Activated T-helper 17 cell treated with anti-CD3 and anti-CD28 coated beads, Interleukin-2, amount 50 U/mL, for 72 hours (primary cell): ENCODE results near the gene CORO2B. TPM values are rescaled to one million over a fixed set of nuclear protein-coding genes. Genes with fewer than 3 reads are reported as not detected.

ENCODE experiments used
- ATAC-seq: fragments of 150-1000 bp; cut with Tn5 transposase; replicated peaks from 2 replicates; pipeline ENCODE4 v1.10.0; 2021; ENCODE audit warnings: mild to moderate bottlenecking, moderate library complexity
- H3K27ac Mint-ChIP-seq: one replicate; pipeline ENCODE4 v1.8.0; 2022; ENCODE audit warnings: mixed read lengths
- H3K27me3 Mint-ChIP-seq: one replicate; pipeline ENCODE4 v1.8.0; 2022; ENCODE audit warnings: mixed read lengths
- H3K36me3 Mint-ChIP-seq: one replicate; pipeline ENCODE4 v1.8.0; 2022; ENCODE audit warnings: low read depth, mild to moderate bottlenecking, mixed read lengths
- H3K4me1 Mint-ChIP-seq: one replicate; pipeline ENCODE4 v1.8.0; 2022; ENCODE audit warnings: mixed read lengths
- H3K4me3 Mint-ChIP-seq: one replicate; pipeline ENCODE4 v1.8.0; 2022; ENCODE audit warnings: mild to moderate bottlenecking, mixed read lengths
- H3K9me3 Mint-ChIP-seq: one replicate; pipeline ENCODE4 v1.8.0; 2022; ENCODE audit warnings: mixed read lengths
- total RNA-seq, 2 donors: library from RNA; stranded (reverse); gene quantifications; one replicate each; pipeline ENCODE4 v1.2.3, GENCODE V29; 2022

The CORO2B gene
- total RNA-seq, 2 donors from 2014 or later: 0.26 TPM; not detected in 1

DNA sequence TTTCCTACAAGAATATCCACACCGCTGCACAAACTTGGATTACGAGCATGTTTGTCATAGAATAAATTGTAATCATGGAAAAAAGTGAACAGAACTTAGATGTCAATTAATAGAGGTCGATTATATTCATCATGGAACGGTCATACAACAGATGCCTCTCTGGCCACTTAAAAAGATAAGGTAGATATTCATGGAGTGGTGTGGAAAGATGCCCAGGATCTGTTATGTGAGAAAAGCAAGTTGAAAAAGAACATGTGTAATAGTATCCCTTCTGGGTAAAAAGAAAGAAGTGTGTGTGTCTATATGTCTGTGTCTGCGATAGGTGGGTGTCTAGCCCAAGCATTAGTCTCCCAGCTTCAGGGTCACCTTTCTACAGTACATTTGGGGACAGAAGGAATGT lies 128.6 kb downstream of the CORO2B start:
- Mint-ChIP-seq H3K4me1 (no peaks in the 10 kb centered on the region), H3K4me3 (no peak overlapping the region), H3K36me3 (no peaks in the 10 kb centered on the region), H3K9me3 (no peaks in the 10 kb centered on the region), H3K27ac (no peak overlapping the region), H3K27me3 (peaks cover 14% of the 10 kb centered on the region)
- ATAC-seq: no peak

DNA sequence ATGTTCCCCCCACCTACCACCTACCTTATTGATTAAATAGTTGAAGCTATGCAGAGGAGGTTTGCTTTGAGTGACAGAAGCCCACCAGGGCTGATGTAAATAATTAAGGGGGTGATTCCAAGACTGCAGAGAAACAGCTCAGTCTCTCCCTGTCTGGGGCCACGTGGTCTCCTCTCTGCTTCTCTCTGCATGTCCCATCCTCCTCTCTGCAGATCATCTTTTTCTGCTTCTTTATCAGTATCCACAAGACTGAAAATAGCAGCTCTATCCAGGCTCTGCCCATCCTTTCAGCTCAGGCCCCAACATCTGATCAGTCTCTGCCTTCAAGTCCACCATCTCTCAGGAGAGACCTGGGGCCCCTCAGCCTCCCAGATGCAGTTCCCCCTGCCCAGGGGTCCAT lies 131.1 kb downstream of the CORO2B start:
- ATAC-seq: no peak
- peaks cover 13% of the 10 kb centered on the region for H3K27me3 Mint-ChIP-seq
- H3K27ac Mint-ChIP-seq: no peak overlapping the region
- H3K4me3 Mint-ChIP-seq: no peak overlapping the region
- H3K4me1 Mint-ChIP-seq: no peaks in the 10 kb centered on the region
- no peaks in the 10 kb centered on the region for H3K36me3 Mint-ChIP-seq
- H3K9me3 Mint-ChIP-seq: no peaks in the 10 kb centered on the region

DNA sequence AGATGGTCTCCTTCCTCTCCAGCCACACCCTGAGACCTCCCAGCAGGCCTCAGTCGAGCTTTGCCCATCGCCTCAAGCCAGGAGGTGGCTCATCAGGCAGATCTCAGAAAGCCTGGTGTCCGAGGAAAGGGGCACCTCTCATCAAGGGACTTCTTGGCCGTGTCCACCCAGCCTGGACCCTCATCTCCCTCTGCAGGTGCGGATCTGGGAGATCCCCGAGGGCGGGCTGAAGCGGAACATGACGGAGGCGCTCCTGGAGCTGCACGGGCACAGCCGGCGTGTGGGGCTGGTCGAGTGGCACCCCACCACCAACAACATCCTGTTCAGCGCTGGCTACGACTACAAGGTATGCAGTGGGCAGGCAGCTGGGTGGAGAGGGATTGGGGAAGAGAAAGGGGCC lies 131.7 kb downstream of the CORO2B start:
- Mint-ChIP-seq H3K27me3 (peaks cover 13% of the 10 kb centered on the region), H3K36me3 (no peaks in the 10 kb centered on the region), H3K4me1 (no peaks in the 10 kb centered on the region), H3K9me3 (no peaks in the 10 kb centered on the region), H3K27ac (no peak overlapping the region), H3K4me3 (no peak overlapping the region)
- ATAC-seq: no peak

DNA sequence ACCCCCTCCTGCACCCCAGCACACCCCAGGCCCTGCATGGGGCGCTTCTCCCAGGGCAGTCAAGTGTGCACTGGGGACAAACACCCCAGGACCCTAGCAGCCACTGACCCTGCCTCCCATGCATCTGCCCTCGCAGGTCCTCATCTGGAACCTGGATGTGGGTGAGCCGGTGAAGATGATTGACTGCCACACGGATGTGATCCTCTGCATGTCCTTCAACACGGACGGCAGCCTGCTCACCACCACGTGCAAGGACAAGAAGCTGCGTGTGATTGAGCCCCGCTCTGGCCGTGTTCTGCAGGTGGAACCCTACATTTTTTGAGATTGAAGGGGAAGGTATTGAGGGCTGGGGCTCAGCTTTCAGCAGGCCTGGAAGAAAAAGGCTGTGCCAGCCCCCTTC lies 132.6 kb downstream of the CORO2B start:
- Mint-ChIP-seq H3K27ac (no peak overlapping the region), H3K36me3 (no peaks in the 10 kb centered on the region), H3K4me3 (no peak overlapping the region), H3K4me1 (no peaks in the 10 kb centered on the region), H3K27me3 (peaks cover 14% of the 10 kb centered on the region), H3K9me3 (no peaks in the 10 kb centered on the region)
- no peak for ATAC-seq

DNA sequence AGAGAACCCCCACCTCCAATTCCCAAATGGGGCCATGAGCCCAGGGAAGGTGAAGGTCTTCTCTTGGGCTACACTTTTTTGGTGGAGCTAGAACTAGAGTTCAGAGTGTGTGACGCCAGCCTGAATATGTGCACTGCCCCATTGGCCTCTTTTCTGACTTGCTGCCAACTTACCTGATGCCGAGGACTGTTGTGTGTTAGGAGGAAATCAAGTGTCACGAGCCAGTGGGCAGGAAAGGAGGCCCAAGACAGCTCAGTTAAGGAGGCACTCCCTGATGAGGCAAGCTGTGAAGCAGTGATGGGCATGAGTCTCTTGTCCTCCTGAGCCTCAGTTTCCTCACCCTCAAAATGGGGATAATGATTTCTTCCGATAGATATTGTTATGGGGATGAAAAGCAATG lies 134.1 kb downstream of the CORO2B start:
- Mint-ChIP-seq H3K27me3 (peaks cover 17% of the 10 kb centered on the region), H3K27ac (no peak overlapping the region), H3K36me3 (no peaks in the 10 kb centered on the region), H3K4me3 (no peak overlapping the region), H3K9me3 (no peaks in the 10 kb centered on the region), H3K4me1 (no peaks in the 10 kb centered on the region)
- no peak for ATAC-seq

DNA sequence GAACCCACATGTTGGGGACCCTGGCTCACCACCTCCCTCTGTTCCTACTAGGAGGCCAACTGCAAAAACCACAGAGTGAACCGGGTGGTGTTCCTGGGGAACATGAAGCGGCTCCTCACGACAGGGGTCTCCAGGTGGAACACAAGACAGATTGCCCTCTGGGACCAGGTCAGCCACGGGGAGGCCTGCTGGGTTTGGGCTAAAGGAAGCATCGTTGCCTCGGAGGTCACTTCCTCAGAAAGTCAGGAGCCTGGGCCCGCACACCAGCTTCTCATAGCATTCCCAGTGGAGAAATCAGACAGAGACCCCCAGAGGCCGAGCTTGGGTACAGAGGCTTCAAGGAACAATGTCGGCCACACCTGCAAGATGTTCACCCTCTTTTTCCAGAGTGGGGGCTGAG lies 135.1 kb downstream of the CORO2B start:
- H3K9me3 Mint-ChIP-seq: no peaks in the 10 kb centered on the region
- H3K27ac Mint-ChIP-seq: no peak overlapping the region
- no peak for ATAC-seq
- H3K4me1 Mint-ChIP-seq: no peaks in the 10 kb centered on the region
- H3K36me3 Mint-ChIP-seq: no peaks in the 10 kb centered on the region
- H3K27me3 Mint-ChIP-seq: peaks cover 17% of the 10 kb centered on the region
- H3K4me3 Mint-ChIP-seq: no peak overlapping the region

DNA sequence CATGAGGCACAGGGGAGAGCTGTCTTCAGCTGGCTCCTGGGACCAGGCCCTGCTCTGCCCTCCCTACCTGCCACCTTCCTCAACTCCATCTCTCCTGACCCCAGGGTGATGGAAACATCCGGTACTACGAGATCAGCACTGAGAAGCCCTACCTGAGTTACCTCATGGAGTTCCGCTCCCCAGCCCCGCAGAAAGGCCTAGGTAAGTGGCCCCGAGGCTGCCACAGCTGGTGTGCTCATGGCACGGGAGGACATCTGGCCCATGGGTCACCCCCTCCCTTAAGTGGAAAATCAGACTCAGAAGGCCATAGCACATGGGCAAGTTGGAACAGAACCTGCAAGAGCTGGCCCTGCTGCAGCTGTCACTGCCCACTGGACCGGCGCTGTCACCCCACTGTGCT lies 136.3 kb downstream of the CORO2B start:
- no peak overlapping the region for H3K4me3 Mint-ChIP-seq
- H3K27ac Mint-ChIP-seq: no peak overlapping the region
- no peak for ATAC-seq
- H3K36me3 Mint-ChIP-seq: no peaks in the 10 kb centered on the region
- no peaks in the 10 kb centered on the region for H3K9me3 Mint-ChIP-seq
- H3K27me3 Mint-ChIP-seq: peaks cover 17% of the 10 kb centered on the region
- no peaks in the 10 kb centered on the region for H3K4me1 Mint-ChIP-seq

DNA sequence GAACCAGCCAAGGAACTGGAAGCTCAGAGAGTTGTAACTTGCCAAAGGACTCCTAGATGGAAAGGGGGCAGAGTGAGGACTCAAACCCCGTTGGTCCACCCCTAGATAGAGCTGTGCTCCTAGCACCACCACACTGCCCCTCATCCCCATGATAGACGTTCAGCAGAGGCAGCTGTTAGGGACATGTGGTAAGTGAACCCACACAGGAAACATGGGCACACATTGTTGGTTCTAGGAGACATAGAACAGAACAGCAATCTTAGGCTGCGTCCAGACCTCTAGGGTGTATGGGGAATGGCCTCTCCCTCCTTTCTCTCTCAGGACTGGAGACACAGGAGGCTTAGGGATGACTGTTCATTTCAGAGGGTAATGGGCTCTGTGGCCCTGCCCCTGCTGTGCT lies 139.2 kb downstream of the CORO2B start:
- Mint-ChIP-seq H3K4me3 (no peak overlapping the region), H3K36me3 (no peaks in the 10 kb centered on the region), H3K9me3 (no peaks in the 10 kb centered on the region), H3K4me1 (no peaks in the 10 kb centered on the region), H3K27ac (no peak overlapping the region), H3K27me3 (peaks cover 21% of the 10 kb centered on the region)
- ATAC-seq: no peak

DNA sequence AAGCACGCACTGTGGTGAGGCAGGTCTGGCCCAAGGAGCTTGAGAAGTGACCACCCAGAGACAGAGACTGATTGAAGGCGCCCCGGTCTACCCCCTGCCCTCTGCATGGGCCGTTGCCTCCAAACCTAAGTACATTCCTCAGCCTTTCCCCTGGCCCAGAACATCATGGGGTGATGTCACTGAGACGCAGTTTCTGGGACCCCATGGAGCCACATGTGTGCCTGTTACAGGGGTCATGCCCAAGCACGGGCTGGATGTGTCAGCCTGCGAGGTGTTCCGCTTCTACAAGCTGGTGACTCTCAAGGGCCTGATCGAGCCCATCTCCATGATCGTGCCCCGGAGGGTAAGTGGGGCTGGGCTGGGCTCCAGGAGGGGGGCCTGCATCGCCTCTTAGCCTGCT lies 139.7 kb downstream of the CORO2B start:
- peaks cover 20% of the 10 kb centered on the region for H3K27me3 Mint-ChIP-seq
- no peak overlapping the region for H3K27ac Mint-ChIP-seq
- H3K4me3 Mint-ChIP-seq: no peak overlapping the region
- no peak for ATAC-seq
- no peaks in the 10 kb centered on the region for H3K4me1 Mint-ChIP-seq
- no peaks in the 10 kb centered on the region for H3K36me3 Mint-ChIP-seq
- H3K9me3 Mint-ChIP-seq: no peaks in the 10 kb centered on the region

DNA sequence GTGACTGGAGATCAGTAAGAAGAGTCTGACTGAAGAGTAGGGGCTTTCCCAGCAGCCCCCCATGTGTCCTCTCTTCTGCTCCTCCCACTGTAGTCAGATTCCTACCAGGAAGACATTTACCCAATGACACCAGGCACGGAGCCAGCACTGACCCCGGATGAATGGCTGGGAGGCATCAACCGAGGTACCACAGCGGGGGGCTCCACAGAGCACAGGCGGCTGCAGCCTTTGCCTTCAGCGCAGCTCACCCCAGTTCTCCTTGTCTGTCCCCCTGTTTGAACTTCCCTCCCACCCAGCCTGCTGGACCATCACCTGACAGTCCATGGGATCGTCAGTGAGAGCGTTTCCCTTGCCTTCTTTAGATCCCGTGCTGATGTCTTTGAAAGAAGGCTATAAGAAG lies 140.3 kb downstream of the CORO2B start:
- no peak overlapping the region for H3K27ac Mint-ChIP-seq
- no peak for ATAC-seq
- no peaks in the 10 kb centered on the region for H3K36me3 Mint-ChIP-seq
- peaks cover 18% of the 10 kb centered on the region for H3K27me3 Mint-ChIP-seq
- H3K4me3 Mint-ChIP-seq: no peak overlapping the region
- no peaks in the 10 kb centered on the region for H3K9me3 Mint-ChIP-seq
- H3K4me1 Mint-ChIP-seq: no peaks in the 10 kb centered on the region

DNA sequence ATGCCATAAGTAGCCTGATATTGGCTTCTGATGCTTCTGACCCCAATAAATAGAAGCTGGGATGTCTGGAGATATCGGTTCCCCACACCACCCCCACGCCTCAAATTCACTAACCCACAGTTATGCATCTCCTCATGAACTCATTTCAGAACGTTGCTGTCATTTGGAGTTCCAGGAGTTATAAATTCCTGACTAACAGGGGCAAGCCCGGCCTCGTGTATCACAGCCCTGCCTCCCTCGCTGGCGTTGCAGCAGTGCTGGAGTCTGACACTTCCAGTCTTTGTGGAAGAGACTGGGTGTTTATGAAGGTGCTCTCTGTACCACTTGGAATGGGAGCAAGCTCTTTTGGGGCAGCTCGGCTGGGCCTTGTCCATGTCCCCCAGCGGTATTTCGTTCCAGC lies 140.9 kb downstream of the CORO2B start:
- no peaks in the 10 kb centered on the region for H3K9me3 Mint-ChIP-seq
- H3K27me3 Mint-ChIP-seq: peaks cover 18% of the 10 kb centered on the region
- no peak overlapping the region for H3K4me3 Mint-ChIP-seq
- H3K27ac Mint-ChIP-seq: no peak overlapping the region
- ATAC-seq: no peak
- no peaks in the 10 kb centered on the region for H3K4me1 Mint-ChIP-seq
- H3K36me3 Mint-ChIP-seq: no peaks in the 10 kb centered on the region

DNA sequence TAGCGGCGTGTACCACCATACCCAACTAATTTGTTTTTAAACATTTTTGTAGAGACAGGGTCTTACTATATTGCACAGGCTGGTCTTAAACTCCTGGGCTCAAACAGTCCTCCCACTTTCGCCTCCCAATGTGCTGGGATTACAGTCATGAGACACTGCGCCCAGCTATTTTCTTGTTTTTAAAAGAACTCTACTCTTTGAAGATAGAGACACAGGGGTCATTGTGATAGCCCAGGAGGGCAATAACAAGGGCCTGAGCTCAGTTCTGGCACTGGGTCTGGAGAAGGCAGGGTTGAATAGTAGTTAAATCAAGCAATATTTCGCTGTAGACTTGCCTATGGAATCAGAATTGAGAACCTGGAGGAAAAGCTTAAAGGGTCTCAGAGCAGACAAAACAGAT lies 143.1 kb downstream of the CORO2B start:
- peaks cover 15% of the 10 kb centered on the region for H3K27me3 Mint-ChIP-seq
- no peaks in the 10 kb centered on the region for H3K9me3 Mint-ChIP-seq
- no peak for ATAC-seq

DNA sequence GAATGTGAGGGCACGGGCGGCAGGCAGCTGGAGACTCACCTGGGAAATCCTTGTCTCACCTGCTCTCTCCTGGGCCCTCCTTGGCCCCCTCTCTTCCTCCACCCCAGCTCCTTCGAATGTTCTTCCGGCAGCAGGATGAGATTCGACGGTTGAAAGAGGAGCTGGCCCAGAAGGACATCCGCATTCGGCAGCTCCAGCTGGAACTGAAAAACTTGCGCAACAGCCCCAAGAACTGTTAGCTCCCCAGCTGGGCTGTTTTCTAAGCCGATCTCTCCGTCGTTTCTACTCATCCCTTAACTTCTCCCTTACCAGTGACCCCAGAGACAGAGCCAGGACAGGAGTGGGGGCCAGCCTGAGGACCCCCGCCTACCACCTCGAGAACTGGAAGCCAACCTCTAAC lies 146.9 kb downstream of the CORO2B start:
- no peaks in the 10 kb centered on the region for H3K36me3 Mint-ChIP-seq
- H3K27ac Mint-ChIP-seq: no peak overlapping the region
- ATAC-seq: no peak
- H3K4me1 Mint-ChIP-seq: no peaks in the 10 kb centered on the region
- peaks cover 12% of the 10 kb centered on the region for H3K27me3 Mint-ChIP-seq
- no peak overlapping the region for H3K4me3 Mint-ChIP-seq
- no peaks in the 10 kb centered on the region for H3K9me3 Mint-ChIP-seq

More for the DNA sequence above, 143.1 kb downstream of the CORO2B start:
- no peaks in the 10 kb centered on the region for H3K36me3 Mint-ChIP-seq
- no peak overlapping the region for H3K27ac Mint-ChIP-seq
- H3K4me1 Mint-ChIP-seq: no peaks in the 10 kb centered on the region
- no peak overlapping the region for H3K4me3 Mint-ChIP-seq

DNA sequence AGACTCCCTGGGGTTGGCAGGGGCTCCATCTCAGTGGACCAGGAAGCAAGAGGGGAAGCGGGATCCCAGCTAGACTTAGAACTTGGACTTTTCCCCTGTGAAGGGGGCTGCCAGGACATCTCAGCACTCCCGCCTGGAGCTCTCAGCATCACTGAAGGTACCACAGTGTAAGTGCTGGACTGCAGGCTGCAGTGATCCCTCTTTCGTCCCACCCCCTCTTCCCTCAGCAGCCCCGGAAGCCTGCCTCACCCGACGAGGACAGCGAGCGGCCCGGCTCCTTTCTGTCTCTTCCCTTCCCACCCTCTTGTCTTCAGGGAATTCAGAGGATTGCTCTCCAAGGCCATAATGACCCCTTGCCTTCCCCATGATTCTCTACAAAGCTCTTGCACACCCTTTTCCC lies 147.5 kb downstream of the CORO2B start:
- H3K9me3 Mint-ChIP-seq: no peaks in the 10 kb centered on the region
- H3K36me3 Mint-ChIP-seq: no peaks in the 10 kb centered on the region
- no peak overlapping the region for H3K4me3 Mint-ChIP-seq
- H3K4me1 Mint-ChIP-seq: no peaks in the 10 kb centered on the region
- no peak overlapping the region for H3K27ac Mint-ChIP-seq
- ATAC-seq: no peak
- H3K27me3 Mint-ChIP-seq: peaks cover 12% of the 10 kb centered on the region

DNA sequence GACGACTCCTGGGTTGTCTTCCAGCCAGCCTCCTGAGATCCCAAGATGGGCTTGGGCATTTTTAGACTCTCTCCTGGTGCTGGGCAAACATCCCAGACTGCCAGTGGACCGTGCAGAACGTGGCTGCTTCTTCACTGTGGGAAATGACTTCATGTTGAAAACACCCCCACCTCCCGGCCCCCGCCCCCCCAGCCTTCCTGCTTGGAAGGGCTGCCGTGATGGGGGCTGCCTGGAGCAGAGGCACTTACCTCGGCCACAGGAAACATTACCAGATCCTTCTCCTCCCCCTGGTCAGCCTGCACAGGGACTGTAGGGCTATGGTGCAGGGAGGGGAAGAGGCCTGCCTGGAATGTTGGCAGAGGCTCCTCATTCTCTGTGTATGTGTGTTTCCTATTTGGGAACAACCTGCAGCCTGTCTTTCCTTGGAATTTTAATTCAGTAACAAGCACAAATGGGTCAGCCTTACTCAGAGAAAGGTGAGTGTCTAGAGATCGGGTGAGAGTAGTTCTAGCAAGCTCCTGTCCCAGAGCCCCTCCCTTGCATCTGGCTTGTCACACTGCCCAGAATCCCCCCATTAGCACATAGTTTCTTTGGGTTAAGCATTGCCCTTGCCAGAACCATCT lies 151.1 kb downstream of the CORO2B start:
- no peak for ATAC-seq
- Mint-ChIP-seq H3K4me3 (no peak overlapping the region), H3K27me3 (peaks cover 7% of the 10 kb centered on the region)

DNA sequence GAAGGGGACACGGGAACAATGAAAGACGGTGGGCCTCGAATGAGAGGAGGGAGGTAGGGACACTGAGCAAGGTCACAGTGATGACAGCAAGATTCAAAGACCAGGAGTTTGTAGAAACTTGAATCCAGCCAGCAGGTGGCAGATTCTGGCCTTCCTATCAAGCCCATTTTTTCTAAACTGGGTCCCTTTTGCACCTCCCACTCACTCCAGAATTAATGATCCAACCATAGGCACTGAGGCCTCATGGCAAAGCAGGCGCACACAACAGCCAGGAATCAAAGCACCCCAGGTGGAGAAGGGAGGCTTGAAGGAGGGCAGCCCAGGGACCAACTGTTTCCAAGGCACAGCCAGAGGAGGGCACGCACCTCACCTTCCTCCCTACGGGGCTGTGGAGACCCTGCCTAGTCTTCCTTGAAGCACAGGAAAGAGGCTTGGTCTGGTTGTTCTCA lies 151.7 kb downstream of the CORO2B start:
- Mint-ChIP-seq H3K4me1 (peaks cover 4% of the 10 kb centered on the region), H3K9me3 (no peaks in the 10 kb centered on the region), H3K4me3 (no peak overlapping the region), H3K27ac (no peak overlapping the region), H3K36me3 (no peaks in the 10 kb centered on the region), H3K27me3 (peaks cover 5% of the 10 kb centered on the region)
- ATAC-seq: no peak

More for the DNA sequence above, 151.1 kb downstream of the CORO2B start:
- H3K27ac Mint-ChIP-seq: no peak overlapping the region
- H3K36me3 Mint-ChIP-seq: no peaks in the 10 kb centered on the region
- peaks cover 4% of the 10 kb centered on the region for H3K4me1 Mint-ChIP-seq
- H3K9me3 Mint-ChIP-seq: no peaks in the 10 kb centered on the region
